ENCODE results near the gene RNF151. TPM values are rescaled to one million over a fixed set of nuclear protein-coding genes. Genes with fewer than 3 reads are reported as not detected.
A peak's percentile ranks its signal among the peaks of the same experiment; 100 is the strongest.

Gene RNF151
- total and polyA plus RNA-seq, 2 of the 13 experiments (the other 11 are each of a cell fraction or from before 2014, with no cell fraction given) = not detected

DNA sequence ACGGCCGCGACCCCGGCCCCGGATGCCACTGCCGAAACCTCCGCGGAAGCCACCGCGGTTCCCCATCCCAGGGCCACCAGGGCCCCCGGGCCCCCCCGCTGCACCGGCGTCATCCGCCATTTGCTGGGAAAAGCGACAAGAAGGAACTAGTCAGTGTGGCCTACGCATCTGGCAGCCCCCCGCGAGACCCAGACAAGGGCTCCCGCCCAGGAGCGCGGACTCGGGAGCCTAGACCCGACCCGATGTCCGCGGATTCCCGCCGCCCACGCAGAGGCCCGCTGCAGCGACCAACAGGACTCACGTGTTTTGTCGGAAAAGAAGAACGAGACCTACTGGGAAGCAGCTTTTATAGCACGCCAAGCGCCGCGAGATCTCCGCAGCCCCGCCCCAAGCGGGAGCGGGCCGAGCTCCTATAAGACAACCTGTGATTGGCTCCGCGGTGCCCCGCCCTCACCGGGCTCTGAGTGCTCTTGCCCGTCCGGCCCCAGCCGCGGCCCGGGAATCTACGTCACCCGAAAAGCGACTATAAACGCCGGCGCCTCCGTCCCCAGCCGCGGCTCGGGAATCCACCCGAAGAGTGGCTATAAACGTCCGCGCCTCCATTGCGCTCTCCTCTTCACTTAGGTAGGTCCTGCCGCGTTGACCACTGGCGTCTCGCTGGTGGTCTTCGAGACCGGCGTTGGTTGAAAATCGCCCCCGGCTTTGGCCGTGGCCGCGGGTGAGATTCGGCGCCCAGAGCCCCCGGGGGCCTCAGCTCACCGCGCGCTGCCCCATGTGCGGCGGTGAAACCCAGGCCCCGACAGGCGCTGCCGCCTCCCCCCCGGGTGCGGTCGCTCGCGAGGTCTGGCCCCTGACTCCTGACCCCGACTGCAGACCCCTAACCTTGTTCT, 1.9 kb upstream of the RNF151 start, which contains the start of gene RPS2 (continued):
- TF ChIP-seq FOXK1 (CRISPR knock-in tag; IDR thresholded peaks at IDR 0.05; ENCODE audit: borderline replicate concordance, low read depth) (0 out of 2 replicates have a peak, but pooled peaks have one; percentile 37), ZNF20 (CRISPR knock-in tag; IDR thresholded peaks at IDR 0.05) (0 out of 2 replicates have a peak, but pooled peaks have one; percentile 31), GLI4 (CRISPR knock-in tag; IDR thresholded peaks at IDR 0.05; ENCODE audit: borderline replicate concordance) (no peak), TGIF2 (CRISPR knock-in tag; IDR thresholded peaks at IDR 0.05) (peak; percentile 82), ZFP41 (CRISPR knock-in tag; IDR thresholded peaks at IDR 0.05; ENCODE audit: borderline replicate concordance) (no peak), ZNF143 (CRISPR knock-in tag; IDR thresholded peaks at IDR 0.05) (peak; percentile 70), TAF1 (CRISPR knock-in tag; IDR thresholded peaks at IDR 0.05) (peak; percentile 97), MXI1 (IDR thresholded peaks at IDR 0.05; ENCODE audit: borderline replicate concordance, low read depth, low read length) (peak; percentile 85; the same call in 2 of the 3 replicates), BHLHE40 (IDR thresholded peaks at IDR 0.05; ENCODE audit: low read length) (peak; percentile 54; the same call in 1 of the 2 replicates), REPIN1 (CRISPR knock-in tag; IDR thresholded peaks at IDR 0.05; ENCODE audit: borderline replicate concordance, low read depth) (0 out of 2 replicates have a peak, but pooled peaks have one; percentile 28), ELF1 (CRISPR knock-in tag; IDR thresholded peaks at IDR 0.05) (peak; percentile 86), ZNF317 (CRISPR knock-in tag; IDR thresholded peaks at IDR 0.05) (peak; percentile 73; the same call in 1 of the 2 replicates), ZNF484 (CRISPR knock-in tag; IDR thresholded peaks at IDR 0.05; ENCODE audit: borderline replicate concordance, low read depth) (no peak), PRMT3 (CRISPR knock-in tag; IDR thresholded peaks at IDR 0.05; ENCODE audit: borderline replicate concordance, low read depth) (peak; percentile 64; the same call in 1 of the 2 replicates), PAX8 (CRISPR knock-in tag; IDR thresholded peaks at IDR 0.05; ENCODE audit: borderline replicate concordance) (no peak), NKX3-1 (CRISPR knock-in tag; IDR thresholded peaks at IDR 0.05) (peak; percentile 93), ZNF550 (CRISPR knock-in tag; IDR thresholded peaks at IDR 0.05; ENCODE audit: borderline replicate concordance) (no peak), ZNF724P (CRISPR knock-in tag; IDR thresholded peaks at IDR 0.05; ENCODE audit: borderline replicate concordance) (no peak; the same call in 1 of the 2 replicates), CENPX (CRISPR knock-in tag; IDR thresholded peaks at IDR 0.05) (no peak), ATM (IDR thresholded peaks at IDR 0.05; ENCODE audit: borderline replicate concordance) (no peak)
- TF ChIP-seq, protein P1, sequence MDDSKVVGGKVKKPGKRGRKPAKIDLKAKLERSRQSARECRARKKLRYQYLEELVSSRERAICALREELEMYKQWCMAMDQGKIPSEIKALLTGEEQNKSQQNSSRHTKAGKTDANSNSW (CRISPR knock-in tag; IDR thresholded peaks at IDR 0.05; ENCODE audit: borderline replicate concordance) = no peak; the same call in 1 of the 2 replicates
- TF ChIP-seq, protein P2, sequence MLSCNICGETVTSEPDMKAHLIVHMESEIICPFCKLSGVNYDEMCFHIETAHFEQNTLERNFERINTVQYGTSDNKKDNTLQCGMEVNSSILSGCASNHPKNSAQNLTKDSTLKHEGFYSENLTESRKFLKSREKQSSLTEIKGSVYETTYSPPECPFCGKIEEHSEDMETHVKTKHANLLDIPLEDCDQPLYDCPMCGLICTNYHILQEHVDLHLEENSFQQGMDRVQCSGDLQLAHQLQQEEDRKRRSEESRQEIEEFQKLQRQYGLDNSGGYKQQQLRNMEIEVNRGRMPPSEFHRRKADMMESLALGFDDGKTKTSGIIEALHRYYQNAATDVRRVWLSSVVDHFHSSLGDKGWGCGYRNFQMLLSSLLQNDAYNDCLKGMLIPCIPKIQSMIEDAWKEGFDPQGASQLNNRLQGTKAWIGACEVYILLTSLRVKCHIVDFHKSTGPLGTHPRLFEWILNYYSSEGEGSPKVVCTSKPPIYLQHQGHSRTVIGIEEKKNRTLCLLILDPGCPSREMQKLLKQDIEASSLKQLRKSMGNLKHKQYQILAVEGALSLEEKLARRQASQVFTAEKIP (CRISPR knock-in tag; IDR thresholded peaks at IDR 0.05; ENCODE audit: borderline replicate concordance) = no peak
- TF ChIP-seq, protein P3, sequence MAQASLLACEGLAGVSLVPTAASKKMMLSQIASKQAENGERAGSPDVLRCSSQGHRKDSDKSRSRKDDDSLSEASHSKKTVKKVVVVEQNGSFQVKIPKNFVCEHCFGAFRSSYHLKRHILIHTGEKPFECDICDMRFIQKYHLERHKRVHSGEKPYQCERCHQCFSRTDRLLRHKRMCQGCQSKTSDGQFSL (CRISPR knock-in tag; IDR thresholded peaks at IDR 0.05) = peak; percentile 53
- TF ChIP-seq, protein P4, sequence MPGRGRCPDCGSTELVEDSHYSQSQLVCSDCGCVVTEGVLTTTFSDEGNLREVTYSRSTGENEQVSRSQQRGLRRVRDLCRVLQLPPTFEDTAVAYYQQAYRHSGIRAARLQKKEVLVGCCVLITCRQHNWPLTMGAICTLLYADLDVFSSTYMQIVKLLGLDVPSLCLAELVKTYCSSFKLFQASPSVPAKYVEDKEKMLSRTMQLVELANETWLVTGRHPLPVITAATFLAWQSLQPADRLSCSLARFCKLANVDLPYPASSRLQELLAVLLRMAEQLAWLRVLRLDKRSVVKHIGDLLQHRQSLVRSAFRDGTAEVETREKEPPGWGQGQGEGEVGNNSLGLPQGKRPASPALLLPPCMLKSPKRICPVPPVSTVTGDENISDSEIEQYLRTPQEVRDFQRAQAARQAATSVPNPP (CRISPR knock-in tag; IDR thresholded peaks at IDR 0.05) = no peak

All from HepG2 (cell line).